Measurements from ENCODE around the gene RESP18.

Gene RESP18

GRCh38 chr2:219279916-219280516, 52.5 kb downstream of the RESP18 start:
- H3K36me3 ChIP-seq (ENCODE audit: control insufficient read depth, insufficient read depth, low read length), result no peaks in the 10 kb centered on the region
- peaks cover 11% of the 10 kb centered on the region for H3K4me1 ChIP-seq (ENCODE audit: control insufficient read depth, insufficient read depth, low read length)

GRCh38 chr2:219279151-219279915, 53.2 kb downstream of the RESP18 start, which contains the start of gene DNAJB2:
Gene DNAJB2 (plus strand): TSS chr2:219279366. CDS start chr2:219279834, 468 bp downstream.
- H3K4me1 ChIP-seq (ENCODE audit: control insufficient read depth, insufficient read depth, low read length), result peaks cover 16% of the 10 kb centered on the region
- no peaks in the 10 kb centered on the region for H3K9me3 ChIP-seq (ENCODE audit: control insufficient read depth, insufficient read depth, low read length)
- peaks cover 4% of the 10 kb centered on the region for H3K27me3 ChIP-seq (ENCODE audit: control insufficient read depth, insufficient read depth, low read length)
- peak within 1 kb of the TSS; percentile 70 for H3K4me3 ChIP-seq (ENCODE audit: low read depth, low read length)
- H3K9ac ChIP-seq (ENCODE audit: low read depth, low read length), result no peak within 1 kb of the TSS
- no peaks in the 10 kb centered on the region for H3K36me3 ChIP-seq (ENCODE audit: control insufficient read depth, insufficient read depth, low read length)

More at GRCh38 chr2:219279916-219280516, 52.5 kb downstream of the RESP18 start:
- Histone ChIP-seq H3K27me3 (ENCODE audit: control insufficient read depth, insufficient read depth, low read length) (peaks cover 4% of the 10 kb centered on the region), H3K9me3 (ENCODE audit: control insufficient read depth, insufficient read depth, low read length) (no peaks in the 10 kb centered on the region), H3K9ac (ENCODE audit: low read depth, low read length) (no peak overlapping the region), H3K4me3 (ENCODE audit: low read depth, low read length) (peak overlapping the region; percentile 70)

GRCh38 chr2:219278655-219279150, 53.8 kb downstream of the RESP18 start:
- H3K4me3 ChIP-seq (ENCODE audit: low read depth, low read length), result peak overlapping the region; percentile 47
- no peaks in the 10 kb centered on the region for H3K9me3 ChIP-seq (ENCODE audit: control insufficient read depth, insufficient read depth, low read length)
- H3K27me3 ChIP-seq (ENCODE audit: control insufficient read depth, insufficient read depth, low read length), result peaks cover 4% of the 10 kb centered on the region
- peaks cover 17% of the 10 kb centered on the region for H3K4me1 ChIP-seq (ENCODE audit: control insufficient read depth, insufficient read depth, low read length)
- no peak overlapping the region for H3K9ac ChIP-seq (ENCODE audit: low read depth, low read length)
- H3K36me3 ChIP-seq (ENCODE audit: control insufficient read depth, insufficient read depth, low read length), result no peaks in the 10 kb centered on the region

- peaks cover 17% of the 10 kb centered on the region for H3K4me1 ChIP-seq (ENCODE audit: control insufficient read depth, insufficient read depth, low read length)
- no peaks in the 10 kb centered on the region for H3K9me3 ChIP-seq (ENCODE audit: control insufficient read depth, insufficient read depth, low read length)
- H3K27me3 ChIP-seq (ENCODE audit: control insufficient read depth, insufficient read depth, low read length), result peaks cover 4% of the 10 kb centered on the region
- no peak overlapping the region for H3K9ac ChIP-seq (ENCODE audit: low read depth, low read length)
- peak overlapping the region; percentile 47 for H3K4me3 ChIP-seq (ENCODE audit: low read depth, low read length)
- no peaks in the 10 kb centered on the region for H3K36me3 ChIP-seq (ENCODE audit: control insufficient read depth, insufficient read depth, low read length)
Observed at GRCh38 chr2:219277703-219278654, 54.6 kb downstream of the RESP18 start.
